Retinal pigment epithelial cell (primary cell): Measurements from ENCODE around the gene RPL23.

Experiments used
- DNase-seq: peaks from one replicate; pipeline ENCODE4 v3.0.0-alpha.2; 2010; ENCODE audit warnings: low read depth
- H3K4me3 ChIP-seq: 2 replicates; pipeline ENCODE4 v1.5.1; 2011; ENCODE audit warnings: mild to moderate bottlenecking, low read length, control low read depth, moderate library complexity
- CTCF ChIP-seq: conservative IDR thresholded peaks from 2 replicates; pipeline ENCODE4 v1.5.1; 2011; ENCODE audit warnings: low read depth, low read length, control low read depth, inconsistent platforms

RPL23 gene

GRCh38 chr17:38870259-38871165 is 17.0 kb upstream of the RPL23 start:
- no peak for DNase-seq
- peak overlapping the region; percentile 98 for H3K4me3 ChIP-seq
- TF ChIP-seq CTCF = no peak

- no peak for DNase-seq
- TF ChIP-seq CTCF = no peak
- H3K4me3 ChIP-seq = peak within 1 kb of the TSS; percentile 98
Measured at GRCh38 chr17:38869526-38870258, 16.2 kb upstream of the RPL23 start, which contains the start of gene LASP1. LASP1 (plus strand) TSS chr17:38870058; CDS start chr17:38870190, 132 bp downstream.

GRCh38 chr17:38868817-38869525 is 15.4 kb upstream of the RPL23 start:
- peak overlapping the region; percentile 83 for H3K4me3 ChIP-seq
- no peak for DNase-seq
- TF ChIP-seq CTCF = peak; percentile 27

GRCh38 chr17:38867968-38868816 is 14.7 kb upstream of the RPL23 start:
- no peak for DNase-seq
- H3K4me3 ChIP-seq = peak overlapping the region; percentile 83
- TF ChIP-seq CTCF = no peak

GRCh38 chr17:38867179-38867967 is 13.9 kb upstream of the RPL23 start:
- no peak for DNase-seq
- H3K4me3 ChIP-seq = peak overlapping the region; percentile 83

More at GRCh38 chr17:38867179-38867967, 13.9 kb upstream of the RPL23 start:
- peak; percentile 18 for TF ChIP-seq CTCF
